ENCODE results near the gene BACH2. TPM values are rescaled to one million over a fixed set of nuclear protein-coding genes. Genes with fewer than 3 reads are reported as not detected.

BACH2 gene
- polyA plus RNA-seq, 1 of the 3 experiments (the other 2 are of a cell fraction): 0.46 TPM

DNA sequence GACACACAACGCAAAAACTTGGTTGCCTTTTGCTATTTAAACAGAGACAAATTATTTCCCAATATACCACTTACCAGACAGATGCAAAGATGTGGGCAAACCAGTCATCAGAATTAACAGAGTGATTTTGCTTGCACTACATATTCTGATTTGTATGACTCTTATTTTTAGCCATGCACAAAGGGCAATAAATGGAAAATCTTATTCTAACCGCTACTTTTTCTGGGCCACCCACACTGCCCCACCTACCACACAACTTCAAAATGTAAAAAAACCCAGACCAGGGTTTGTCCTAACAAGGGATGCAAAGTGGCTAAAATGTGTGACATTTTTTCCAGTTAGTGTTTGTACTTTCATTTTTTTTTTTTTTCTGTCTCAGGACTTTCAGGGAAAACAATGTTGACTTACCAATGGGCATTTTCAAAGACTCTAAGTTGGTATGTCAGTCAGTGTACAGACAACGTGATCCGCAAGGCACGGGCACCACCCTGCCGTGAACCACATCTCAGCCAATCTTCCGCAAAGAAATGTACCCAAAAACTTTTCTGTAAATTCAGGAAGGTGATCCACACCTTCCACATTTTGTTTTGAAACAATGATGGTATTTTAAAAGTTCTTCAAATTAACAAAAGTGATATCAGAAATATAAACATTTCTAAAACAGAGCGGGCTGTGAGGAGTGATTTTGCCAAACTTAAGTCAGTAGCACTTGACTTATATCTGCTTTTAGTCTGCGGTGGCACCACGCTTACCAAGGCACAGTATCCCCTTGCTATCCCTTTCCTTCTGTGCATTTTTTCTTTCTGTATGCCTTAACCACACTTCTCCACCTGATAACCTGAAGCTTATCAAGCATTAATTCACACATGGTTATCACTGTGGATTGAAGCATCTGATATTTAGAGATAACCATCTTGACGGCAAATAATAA, 216.8 kb downstream of the BACH2 start:
- no peaks in the 10 kb centered on the region for H3K9me3 ChIP-seq
- H3K4me1 ChIP-seq (ENCODE audit: control insufficient read depth in 1 of 2, insufficient read depth in 2 of 2, low read depth in 1 of 2, low read length in 1 of 2): peaks cover 0 to 6% of the 10 kb centered on the region in 2 experiments; a peak in 1 of 4 replicates
- no peak overlapping the region for H3K27ac ChIP-seq (ENCODE audit: low read depth in 2 of 2, low read length in 1 of 2)
- WGBS (ENCODE audit: low lambda C conversion rate): 92% methylated on average over 11 of the region's 11 CpGs
- H3F3A ChIP-seq (replicated peaks; ENCODE audit: insufficient read depth): no peaks in the 10 kb centered on the region
- POLR2A ChIA-PET: no interaction called here
- CTCF ChIA-PET: no interaction called here
- no peaks in the 10 kb centered on the region for H4K20me1 ChIP-seq (ENCODE audit: insufficient read depth)
- no peaks in the 10 kb centered on the region for H3K36me3 ChIP-seq (replicated peaks in 1 of 2; ENCODE audit: control insufficient read depth in 1 of 2, insufficient read depth in 2 of 2, low read length in 1 of 2)
- no peak overlapping the region for H3K4me2 ChIP-seq
- H3K4me3 ChIP-seq (ENCODE audit: low read depth in 2 of 2, low read length in 1 of 2): no peak overlapping the region
- H3K9me2 ChIP-seq: no peaks in the 10 kb centered on the region
- no peak for DNase-seq
- H3K79me2 ChIP-seq (ENCODE audit: insufficient read depth): no peaks in the 10 kb centered on the region
- no peaks in the 10 kb centered on the region for H3K27me3 ChIP-seq (ENCODE audit: insufficient read depth)
- no peak overlapping the region for H3K9ac ChIP-seq
- TF ChIP-seq FOXJ3 (CRISPR knock-in tag; IDR thresholded peaks at IDR 0.05) (no peak), NFIC (IDR thresholded peaks at IDR 0.05; ENCODE audit: borderline replicate concordance) (no peak), MXI1 (IDR thresholded peaks at IDR 0.05; ENCODE audit: low read depth, low read length) (no peak)
- TF ChIP-seq, protein P1, sequence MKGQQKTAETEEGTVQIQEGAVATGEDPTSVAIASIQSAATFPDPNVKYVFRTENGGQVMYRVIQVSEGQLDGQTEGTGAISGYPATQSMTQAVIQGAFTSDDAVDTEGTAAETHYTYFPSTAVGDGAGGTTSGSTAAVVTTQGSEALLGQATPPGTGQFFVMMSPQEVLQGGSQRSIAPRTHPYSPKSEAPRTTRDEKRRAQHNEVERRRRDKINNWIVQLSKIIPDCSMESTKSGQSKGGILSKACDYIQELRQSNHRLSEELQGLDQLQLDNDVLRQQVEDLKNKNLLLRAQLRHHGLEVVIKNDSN (IDR thresholded peaks at IDR 0.05; ENCODE audit: borderline replicate concordance, low read depth): no peak
- H2AFZ ChIP-seq (ENCODE audit: low read depth): no peak overlapping the region

DNA sequence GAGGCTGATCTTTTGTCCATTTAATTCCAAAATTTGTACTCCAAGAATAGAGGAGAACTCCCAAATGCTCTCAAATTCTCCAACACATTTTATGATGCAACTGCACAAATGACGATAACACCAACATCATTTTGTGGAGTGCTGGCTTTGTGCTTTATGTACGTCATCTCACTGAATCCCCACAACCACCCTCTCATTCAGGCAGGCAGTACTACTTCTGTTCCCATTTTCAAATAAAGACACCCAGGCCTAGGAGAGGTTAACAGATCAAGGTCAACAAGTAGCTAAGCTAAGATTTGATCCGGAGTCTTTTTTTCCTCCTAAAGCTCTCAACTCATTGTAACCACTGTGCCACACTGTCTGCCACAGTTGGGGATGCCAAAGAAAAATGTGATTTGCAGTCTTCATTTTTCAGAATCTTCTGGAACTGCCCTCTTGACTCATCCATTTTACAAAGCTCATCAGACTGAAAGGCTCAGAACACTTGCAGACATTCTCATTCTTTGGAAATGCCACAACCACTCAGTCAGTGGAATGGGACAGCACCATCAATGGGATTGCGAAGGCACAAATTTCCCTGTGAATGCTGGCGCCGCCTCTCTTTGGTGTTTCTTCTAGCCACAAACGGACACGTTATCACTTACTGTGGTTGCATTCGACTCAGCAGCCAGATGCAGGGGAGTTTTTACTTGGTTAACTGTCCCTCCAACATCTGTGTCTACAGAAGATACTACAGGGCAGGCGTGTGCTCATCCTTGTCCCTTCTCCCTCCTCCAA, 217.9 kb downstream of the BACH2 start:
- Histone ChIP-seq H3K79me2 (ENCODE audit: insufficient read depth) (no peaks in the 10 kb centered on the region), H3K36me3 (replicated peaks in 1 of 2; ENCODE audit: control insufficient read depth in 1 of 2, insufficient read depth in 2 of 2, low read length in 1 of 2) (no peaks in the 10 kb centered on the region), H3K4me1 (ENCODE audit: control insufficient read depth in 1 of 2, insufficient read depth in 2 of 2, low read depth in 1 of 2, low read length in 1 of 2) (peaks cover 0 to 6% of the 10 kb centered on the region in 2 experiments; a peak in 1 of 4 replicates), H3F3A (replicated peaks; ENCODE audit: insufficient read depth) (no peaks in the 10 kb centered on the region), H2AFZ (ENCODE audit: low read depth) (no peak overlapping the region), H3K9ac (no peak overlapping the region), H3K4me2 (no peak overlapping the region), H3K4me3 (ENCODE audit: low read depth in 2 of 2, low read length in 1 of 2) (no peak overlapping the region), H3K27ac (ENCODE audit: low read depth in 2 of 2, low read length in 1 of 2) (no peak overlapping the region), H3K9me2 (no peaks in the 10 kb centered on the region), H3K9me3 (no peaks in the 10 kb centered on the region), H3K27me3 (ENCODE audit: insufficient read depth) (no peaks in the 10 kb centered on the region), H4K20me1 (ENCODE audit: insufficient read depth) (no peaks in the 10 kb centered on the region)
- ChIA-PET CTCF (no interaction called here), POLR2A (no interaction called here)
- 91% methylated on average over 10 of the region's 10 CpGs for WGBS (ENCODE audit: low lambda C conversion rate)
- TF ChIP-seq GATA2 (CRISPR knock-in tag; IDR thresholded peaks at IDR 0.05) (no peak), MEF2A (IDR thresholded peaks at IDR 0.05; ENCODE audit: borderline replicate concordance, low read depth) (no peak), CHD2 (IDR thresholded peaks at IDR 0.05; ENCODE audit: low read length, partially characterized antibody) (no peak), POLR2AphosphoS5 (IDR thresholded peaks at IDR 0.05; ENCODE audit: low read depth, low read length) (no peak)
- TF ChIP-seq, protein P2, sequence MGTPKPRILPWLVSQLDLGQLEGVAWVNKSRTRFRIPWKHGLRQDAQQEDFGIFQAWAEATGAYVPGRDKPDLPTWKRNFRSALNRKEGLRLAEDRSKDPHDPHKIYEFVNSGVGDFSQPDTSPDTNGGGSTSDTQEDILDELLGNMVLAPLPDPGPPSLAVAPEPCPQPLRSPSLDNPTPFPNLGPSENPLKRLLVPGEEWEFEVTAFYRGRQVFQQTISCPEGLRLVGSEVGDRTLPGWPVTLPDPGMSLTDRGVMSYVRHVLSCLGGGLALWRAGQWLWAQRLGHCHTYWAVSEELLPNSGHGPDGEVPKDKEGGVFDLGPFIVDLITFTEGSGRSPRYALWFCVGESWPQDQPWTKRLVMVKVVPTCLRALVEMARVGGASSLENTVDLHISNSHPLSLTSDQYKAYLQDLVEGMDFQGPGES (IDR thresholded peaks at IDR 0.05; ENCODE audit: low read depth, low read length): no peak
- TF ChIP-seq, protein P3, sequence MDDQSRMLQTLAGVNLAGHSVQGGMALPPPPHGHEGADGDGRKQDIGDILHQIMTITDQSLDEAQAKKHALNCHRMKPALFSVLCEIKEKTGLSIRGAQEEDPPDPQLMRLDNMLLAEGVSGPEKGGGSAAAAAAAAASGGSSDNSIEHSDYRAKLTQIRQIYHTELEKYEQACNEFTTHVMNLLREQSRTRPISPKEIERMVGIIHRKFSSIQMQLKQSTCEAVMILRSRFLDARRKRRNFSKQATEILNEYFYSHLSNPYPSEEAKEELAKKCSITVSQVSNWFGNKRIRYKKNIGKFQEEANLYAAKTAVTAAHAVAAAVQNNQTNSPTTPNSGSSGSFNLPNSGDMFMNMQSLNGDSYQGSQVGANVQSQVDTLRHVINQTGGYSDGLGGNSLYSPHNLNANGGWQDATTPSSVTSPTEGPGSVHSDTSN (IDR thresholded peaks at IDR 0.05): no peak
- no peak for DNase-seq

All from SK-N-SH (cell line).